22Rv1 (cell line): ENCODE measurements around the gene CA10.

Source experiments
- H3K27ac ChIP-seq: fragments of 450-650 bp; 2 replicates; pipeline ENCODE4 v1.5.1; 2017
- ZFX ChIP-seq: fragments of 450-650 bp; IDR thresholded peaks from 2 replicates; pipeline ENCODE4 v1.6.1; 2017; ENCODE audit warnings: antibody characterized with exemption, borderline replicate concordance
- TF ChIP-seq, protein P1 (sequence below): fragments of 450-650 bp; IDR thresholded peaks from 2 replicates; pipeline ENCODE4 v1.5.1; 2017; ENCODE audit warnings: mild to moderate bottlenecking

The CA10 gene

DNA sequence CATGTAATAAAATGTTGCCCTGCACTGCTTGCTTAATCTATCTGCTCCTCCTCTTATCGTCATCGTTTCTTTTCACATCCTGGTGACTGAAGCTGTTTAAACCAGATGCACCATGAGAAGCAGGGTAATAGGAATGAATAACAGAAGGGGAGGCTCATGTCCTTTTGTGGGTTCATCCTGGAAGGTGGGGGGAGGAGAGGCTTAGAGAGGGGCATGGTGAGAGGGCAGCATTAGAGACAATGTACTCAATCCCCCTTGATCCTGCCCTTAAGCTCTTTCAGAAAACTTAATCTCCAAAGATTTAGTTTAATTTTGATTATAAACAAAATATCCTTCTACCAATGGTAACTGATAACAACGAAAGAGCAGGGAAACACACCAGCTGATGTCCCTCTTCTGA is 248.5 kb downstream of the CA10 start:
- TF ChIP-seq, protein P1, sequence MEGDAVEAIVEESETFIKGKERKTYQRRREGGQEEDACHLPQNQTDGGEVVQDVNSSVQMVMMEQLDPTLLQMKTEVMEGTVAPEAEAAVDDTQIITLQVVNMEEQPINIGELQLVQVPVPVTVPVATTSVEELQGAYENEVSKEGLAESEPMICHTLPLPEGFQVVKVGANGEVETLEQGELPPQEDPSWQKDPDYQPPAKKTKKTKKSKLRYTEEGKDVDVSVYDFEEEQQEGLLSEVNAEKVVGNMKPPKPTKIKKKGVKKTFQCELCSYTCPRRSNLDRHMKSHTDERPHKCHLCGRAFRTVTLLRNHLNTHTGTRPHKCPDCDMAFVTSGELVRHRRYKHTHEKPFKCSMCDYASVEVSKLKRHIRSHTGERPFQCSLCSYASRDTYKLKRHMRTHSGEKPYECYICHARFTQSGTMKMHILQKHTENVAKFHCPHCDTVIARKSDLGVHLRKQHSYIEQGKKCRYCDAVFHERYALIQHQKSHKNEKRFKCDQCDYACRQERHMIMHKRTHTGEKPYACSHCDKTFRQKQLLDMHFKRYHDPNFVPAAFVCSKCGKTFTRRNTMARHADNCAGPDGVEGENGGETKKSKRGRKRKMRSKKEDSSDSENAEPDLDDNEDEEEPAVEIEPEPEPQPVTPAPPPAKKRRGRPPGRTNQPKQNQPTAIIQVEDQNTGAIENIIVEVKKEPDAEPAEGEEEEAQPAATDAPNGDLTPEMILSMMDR: no peak
- TF ChIP-seq ZFX: no peak
- H3K27ac ChIP-seq: no peak overlapping the region

DNA sequence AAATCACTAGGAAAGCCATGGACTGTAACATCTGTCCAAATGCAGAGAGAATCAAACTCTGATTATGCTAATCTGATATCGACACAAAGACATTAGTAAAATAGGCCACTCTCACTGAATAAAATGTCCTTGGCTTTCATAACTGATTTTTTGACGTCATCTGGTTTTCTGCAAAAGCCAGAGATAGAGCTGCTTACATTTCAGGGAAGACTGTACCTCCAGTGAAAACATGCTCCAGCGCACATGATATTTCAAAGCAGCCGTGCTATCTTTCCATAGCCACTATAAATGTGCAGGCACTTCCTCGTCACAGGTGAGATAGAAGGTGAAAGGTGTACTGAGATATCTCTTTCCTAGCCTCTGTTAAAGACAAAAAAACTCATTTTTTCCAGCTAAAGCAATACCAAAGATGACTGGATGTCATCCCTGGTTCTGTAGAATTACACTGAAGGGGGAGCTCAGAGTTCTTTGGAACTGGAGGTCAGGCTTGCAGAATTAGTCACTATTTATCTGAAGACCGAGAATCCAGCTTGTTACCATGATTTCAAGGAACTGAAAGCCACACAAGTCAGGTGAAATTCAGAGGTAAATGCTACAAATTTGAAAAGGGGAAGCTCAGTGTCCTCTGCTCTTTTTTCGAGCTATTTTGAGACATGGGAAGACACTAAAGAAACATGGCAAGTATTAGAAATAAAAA is 249.5 kb downstream of the CA10 start:
- no peak overlapping the region for H3K27ac ChIP-seq
- TF ChIP-seq ZFX: no peak
- TF ChIP-seq, protein P1: no peak

DNA sequence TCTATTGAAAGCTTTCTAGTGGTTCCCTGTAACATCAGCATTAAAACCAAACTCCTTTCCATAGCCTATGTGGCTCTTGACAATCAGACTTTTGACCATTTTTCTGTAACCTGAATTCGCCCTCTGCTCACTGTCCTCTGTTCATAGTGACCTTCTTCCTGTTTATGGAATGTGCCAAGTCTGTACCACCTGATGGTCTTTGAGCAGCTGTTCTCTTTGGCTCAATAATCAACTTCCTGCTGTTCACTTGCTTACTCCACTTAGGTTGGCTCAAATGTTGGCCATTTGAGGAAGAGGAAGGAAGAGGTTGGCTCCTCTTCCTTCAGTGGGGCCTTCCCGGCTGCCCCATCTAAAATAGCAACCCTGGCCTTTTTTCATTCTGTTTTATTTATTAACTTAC is 251.5 kb downstream of the CA10 start:
- H3K27ac ChIP-seq: no peak overlapping the region
- TF ChIP-seq, protein P1: no peak
- TF ChIP-seq ZFX: no peak

DNA sequence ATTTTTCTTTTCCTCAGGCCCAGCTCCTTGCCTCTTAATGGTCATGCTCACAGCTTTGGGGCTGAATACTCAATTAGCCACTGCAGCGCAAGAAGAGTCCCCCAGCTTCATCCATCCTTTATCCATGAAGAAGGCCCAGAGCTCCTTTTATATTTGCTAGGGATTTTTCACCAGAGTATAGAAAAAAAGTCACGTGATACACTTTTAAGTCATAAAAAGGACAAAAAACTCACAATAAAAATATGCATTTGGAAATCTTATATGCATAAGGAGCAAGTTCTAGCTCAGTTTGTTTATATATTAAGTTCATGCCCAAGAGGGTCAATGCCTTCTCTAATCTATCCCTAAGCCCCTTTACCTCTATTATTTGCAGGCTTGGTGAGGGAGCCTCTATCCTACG is 254.1 kb downstream of the CA10 start:
- TF ChIP-seq, protein P1: no peak
- TF ChIP-seq ZFX: no peak
- no peak overlapping the region for H3K27ac ChIP-seq

DNA sequence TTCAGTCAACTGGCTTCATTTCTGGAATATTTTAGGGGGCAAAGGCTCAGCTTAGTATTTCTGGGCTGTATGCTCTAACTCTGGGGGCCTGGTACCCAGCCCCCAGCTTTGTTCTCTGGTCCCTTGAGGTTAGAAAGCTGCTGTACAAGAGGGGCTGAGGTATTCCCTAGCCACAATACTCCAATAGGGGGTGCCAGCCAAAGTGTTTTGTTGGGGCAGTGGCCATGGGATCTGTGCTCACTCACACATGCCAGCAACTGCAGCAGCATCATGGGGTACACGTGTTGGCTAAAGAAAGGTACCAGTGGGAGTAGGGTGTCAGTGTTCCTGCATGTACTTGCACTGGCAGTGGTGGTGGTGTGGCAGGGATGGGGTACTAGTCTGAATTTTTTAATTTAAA is 257.3 kb downstream of the CA10 start:
- TF ChIP-seq, protein P1: no peak
- no peak for TF ChIP-seq ZFX
- no peak overlapping the region for H3K27ac ChIP-seq

DNA sequence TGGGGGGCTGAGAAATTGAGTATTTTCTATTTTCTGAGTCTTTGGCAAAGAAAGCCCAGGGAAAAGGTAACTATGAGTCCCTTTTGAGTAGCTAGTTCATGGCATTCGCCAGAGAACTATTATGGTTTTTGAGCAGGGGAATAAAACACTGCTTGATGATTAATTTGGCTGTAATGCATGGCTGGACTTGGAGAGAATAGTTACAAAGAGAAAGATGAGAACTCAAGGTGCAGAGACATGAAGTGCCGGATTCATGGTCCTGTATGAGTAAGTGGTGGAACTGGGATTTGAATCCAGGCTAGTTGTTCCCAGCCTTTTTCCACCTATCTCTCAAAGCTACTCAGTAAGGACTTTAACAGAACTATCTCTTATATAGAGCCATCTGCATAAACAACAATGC is 266.6 kb downstream of the CA10 start:
- no peak for TF ChIP-seq ZFX
- TF ChIP-seq, protein P1: no peak
- H3K27ac ChIP-seq: no peak overlapping the region

DNA sequence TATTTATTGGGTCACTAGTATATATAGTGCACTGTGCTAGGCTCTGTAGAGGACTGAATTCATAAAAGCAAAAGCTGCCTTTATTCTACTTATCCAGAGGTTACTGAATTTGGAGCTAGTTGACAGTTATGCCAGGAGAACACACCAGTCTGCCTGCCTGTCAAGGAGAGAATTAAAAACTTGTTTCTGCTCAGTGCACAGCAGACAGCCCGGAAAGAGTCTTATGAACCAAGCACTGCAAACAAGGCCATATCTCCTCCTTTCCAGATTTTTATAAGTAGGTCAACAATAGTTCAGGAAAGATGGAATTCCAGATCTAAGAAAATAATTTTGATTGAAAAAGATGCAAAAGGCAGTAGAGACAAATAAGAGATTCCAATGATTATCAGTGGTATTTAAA is 267.8 kb downstream of the CA10 start:
- H3K27ac ChIP-seq: no peak overlapping the region
- TF ChIP-seq, protein P1: no peak
- no peak for TF ChIP-seq ZFX
